PFSK-1 (cell line): ENCODE data around the gene ADARB1.

ENCODE experiments used
- FOXP2 ChIP-seq: optimal IDR thresholded peaks from 2 replicates; pipeline ENCODE3; 2011; ENCODE audit warnings: borderline replicate concordance, control low read depth, inconsistent platforms; ENCODE audit not compliant: insufficient read depth; ENCODE audit errors: extremely low read length, extremely low read depth
- POLR2AphosphoS5 ChIP-seq: IDR thresholded peaks from 2 replicates; pipeline ENCODE4 v1.6.1; 2012; ENCODE audit warnings: low read depth, mild to moderate bottlenecking, control low read depth, low read length, moderate library complexity
- SIN3A ChIP-seq: IDR thresholded peaks from 2 replicates; pipeline ENCODE4 v1.6.1; 2012; ENCODE audit warnings: mild to moderate bottlenecking, low read length, moderate library complexity, borderline replicate concordance; ENCODE audit not compliant: insufficient read depth
- TAF1 ChIP-seq: IDR thresholded peaks from 2 replicates; pipeline ENCODE4 v1.6.1; 2012; ENCODE audit warnings: low read length, control low read depth, borderline replicate concordance; ENCODE audit not compliant: insufficient read depth
- TF ChIP-seq, protein P1 (sequence below), 2 experiments: IDR thresholded peaks; 2 replicates each; pipeline versions ENCODE4 v1.6.1 to v1.8.0; 2011 to 2012; ENCODE audit warnings: low read depth in 2 of 2, low read length in 2 of 2, control low read depth in 1 of 2, inconsistent platforms in 1 of 2, mild to moderate bottlenecking in 1 of 2, moderate library complexity in 1 of 2; ENCODE audit not compliant: insufficient read depth in 1 of 2

Gene ADARB1

DNA sequence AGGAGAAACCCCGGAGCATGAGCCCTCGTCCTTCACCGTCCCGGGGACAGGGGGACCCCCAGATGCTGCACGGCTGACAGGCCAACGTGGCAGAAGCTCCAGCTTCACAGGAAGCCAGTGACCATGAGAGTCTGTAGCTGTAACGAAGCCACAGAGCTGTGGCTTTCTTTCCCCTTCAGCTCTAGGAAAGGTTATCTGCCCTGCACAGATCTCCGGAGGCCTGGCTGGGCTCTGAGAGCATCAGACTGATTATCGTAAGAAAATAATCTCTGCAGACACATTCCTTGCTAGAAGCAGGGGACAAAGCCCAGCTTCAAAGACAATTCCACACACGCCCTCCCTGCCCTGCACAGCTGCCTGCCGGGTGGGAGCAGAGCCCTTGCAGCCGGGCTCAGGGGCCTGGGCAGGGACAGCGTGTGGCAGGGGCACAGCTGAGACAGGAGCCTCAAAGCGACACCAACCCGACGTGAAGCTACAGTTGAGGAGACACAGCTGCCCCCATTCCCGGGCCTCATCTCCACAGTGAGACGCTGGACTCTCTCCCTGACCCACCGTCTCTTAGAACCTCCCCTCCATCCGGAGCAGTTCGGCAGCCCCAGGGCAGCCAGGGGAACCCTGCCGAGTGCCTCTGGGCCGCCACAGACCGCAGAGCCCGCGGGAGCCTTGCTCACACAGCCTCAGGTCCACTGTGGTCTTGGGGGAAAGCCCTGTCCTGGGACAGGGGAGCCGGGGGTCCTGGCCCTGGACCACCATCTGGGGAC, 182.7 kb downstream of the ADARB1 start:
- TF ChIP-seq, protein P1, sequence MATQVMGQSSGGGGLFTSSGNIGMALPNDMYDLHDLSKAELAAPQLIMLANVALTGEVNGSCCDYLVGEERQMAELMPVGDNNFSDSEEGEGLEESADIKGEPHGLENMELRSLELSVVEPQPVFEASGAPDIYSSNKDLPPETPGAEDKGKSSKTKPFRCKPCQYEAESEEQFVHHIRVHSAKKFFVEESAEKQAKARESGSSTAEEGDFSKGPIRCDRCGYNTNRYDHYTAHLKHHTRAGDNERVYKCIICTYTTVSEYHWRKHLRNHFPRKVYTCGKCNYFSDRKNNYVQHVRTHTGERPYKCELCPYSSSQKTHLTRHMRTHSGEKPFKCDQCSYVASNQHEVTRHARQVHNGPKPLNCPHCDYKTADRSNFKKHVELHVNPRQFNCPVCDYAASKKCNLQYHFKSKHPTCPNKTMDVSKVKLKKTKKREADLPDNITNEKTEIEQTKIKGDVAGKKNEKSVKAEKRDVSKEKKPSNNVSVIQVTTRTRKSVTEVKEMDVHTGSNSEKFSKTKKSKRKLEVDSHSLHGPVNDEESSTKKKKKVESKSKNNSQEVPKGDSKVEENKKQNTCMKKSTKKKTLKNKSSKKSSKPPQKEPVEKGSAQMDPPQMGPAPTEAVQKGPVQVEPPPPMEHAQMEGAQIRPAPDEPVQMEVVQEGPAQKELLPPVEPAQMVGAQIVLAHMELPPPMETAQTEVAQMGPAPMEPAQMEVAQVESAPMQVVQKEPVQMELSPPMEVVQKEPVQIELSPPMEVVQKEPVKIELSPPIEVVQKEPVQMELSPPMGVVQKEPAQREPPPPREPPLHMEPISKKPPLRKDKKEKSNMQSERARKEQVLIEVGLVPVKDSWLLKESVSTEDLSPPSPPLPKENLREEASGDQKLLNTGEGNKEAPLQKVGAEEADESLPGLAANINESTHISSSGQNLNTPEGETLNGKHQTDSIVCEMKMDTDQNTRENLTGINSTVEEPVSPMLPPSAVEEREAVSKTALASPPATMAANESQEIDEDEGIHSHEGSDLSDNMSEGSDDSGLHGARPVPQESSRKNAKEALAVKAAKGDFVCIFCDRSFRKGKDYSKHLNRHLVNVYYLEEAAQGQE (IDR thresholded peaks at IDR 0.05; ENCODE audit: insufficient read depth in 1 of 2, low read depth in 2 of 2, low read length in 2 of 2) = no peak
- no peak for TF ChIP-seq POLR2AphosphoS5
- no peak for TF ChIP-seq FOXP2
- TF ChIP-seq SIN3A = no peak
- TF ChIP-seq TAF1 = no peak

DNA sequence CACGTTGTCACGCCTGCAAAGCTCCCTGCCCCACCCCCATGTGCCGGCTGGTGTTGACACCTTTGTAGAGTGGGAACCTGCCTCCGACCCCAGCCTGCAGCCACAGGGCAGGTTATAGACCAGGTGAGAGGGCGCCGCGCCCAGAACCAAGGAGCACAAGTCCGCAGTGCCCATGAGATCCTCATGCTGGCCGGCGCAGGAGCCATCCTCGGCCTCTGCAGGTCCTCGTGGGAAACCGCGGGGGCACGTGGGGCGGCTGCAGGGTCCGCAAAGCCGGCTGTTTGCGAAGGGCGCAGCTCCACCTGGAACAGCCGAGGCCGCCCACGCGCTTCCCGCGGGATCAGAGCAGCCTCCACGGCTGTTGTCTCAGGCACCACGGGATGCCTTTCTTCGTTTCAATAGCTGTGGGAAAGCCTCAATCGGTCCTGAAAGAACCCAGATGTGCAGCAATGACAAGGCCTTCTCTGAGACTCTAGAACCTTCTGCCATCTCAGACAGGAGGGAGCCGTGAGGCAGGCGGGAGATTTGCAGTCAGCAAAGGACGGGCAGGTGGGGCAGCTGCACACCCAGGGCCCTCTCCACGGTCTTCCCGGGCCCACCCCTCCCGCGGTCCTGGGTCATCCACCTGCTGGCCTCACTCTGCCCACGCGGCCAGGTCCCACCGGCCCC, 183.4 kb downstream of the ADARB1 start:
- TF ChIP-seq TAF1 = no peak

DNA sequence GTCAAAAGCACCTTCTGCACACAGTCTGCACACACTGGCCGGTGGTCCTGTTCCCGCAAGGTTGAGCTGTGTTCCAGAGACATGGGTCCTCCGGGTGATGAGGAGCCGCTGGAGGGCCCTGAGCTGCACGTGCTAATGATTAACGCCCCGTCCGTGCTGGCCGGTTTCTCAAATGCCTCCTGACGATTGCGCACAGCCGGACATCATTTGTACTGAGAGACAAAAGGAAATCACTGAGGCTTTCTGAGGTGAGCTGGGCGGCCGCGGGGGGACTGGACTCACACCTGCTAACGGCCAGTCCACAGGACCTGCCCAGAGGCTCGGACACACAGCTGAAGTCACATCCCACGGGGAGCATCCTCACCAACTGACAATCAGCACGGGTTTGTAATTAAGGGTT, 184.1 kb downstream of the ADARB1 start:
- TF ChIP-seq FOXP2 = no peak
- TF ChIP-seq, protein P1 (IDR thresholded peaks at IDR 0.05; ENCODE audit: insufficient read depth in 1 of 2, low read depth in 2 of 2, low read length in 2 of 2) = no peak
- no peak for TF ChIP-seq SIN3A
- no peak for TF ChIP-seq TAF1
- no peak for TF ChIP-seq POLR2AphosphoS5

DNA sequence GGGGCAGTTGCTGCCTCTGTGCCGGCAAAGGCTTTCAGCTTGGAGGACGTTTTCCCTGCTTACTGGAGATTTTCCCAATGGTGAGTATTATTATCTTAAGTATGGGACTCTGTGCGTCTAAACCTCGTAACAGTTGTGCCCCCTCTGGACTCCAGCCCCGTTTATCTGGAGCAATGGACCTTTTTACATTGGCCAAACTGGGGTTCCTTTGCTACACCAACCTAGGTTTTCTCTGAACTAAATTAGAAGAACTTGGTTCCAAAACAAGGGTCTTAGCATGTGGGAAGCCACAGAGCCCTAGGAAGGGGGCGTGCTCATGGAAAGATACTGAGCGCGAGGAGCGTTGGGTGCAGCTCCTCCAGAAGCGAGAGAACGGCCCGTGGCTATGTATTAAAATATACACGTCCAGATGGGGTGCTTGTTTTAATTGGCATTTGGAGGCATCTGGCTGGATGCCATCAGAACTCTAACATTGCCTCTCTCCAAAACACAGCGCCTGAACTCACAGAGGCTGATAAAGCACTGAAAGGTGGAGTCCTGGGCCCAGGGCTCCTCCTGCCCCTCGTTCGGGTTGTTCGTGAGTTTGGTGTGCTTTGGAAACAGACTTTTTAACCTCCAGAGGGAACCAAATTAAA, 184.9 kb downstream of the ADARB1 start:
- TF ChIP-seq FOXP2 = no peak
- TF ChIP-seq TAF1 = no peak
- no peak for TF ChIP-seq SIN3A
- TF ChIP-seq, protein P1 (IDR thresholded peaks at IDR 0.05; ENCODE audit: insufficient read depth in 1 of 2, low read depth in 2 of 2, low read length in 2 of 2) = no peak
- no peak for TF ChIP-seq POLR2AphosphoS5

DNA sequence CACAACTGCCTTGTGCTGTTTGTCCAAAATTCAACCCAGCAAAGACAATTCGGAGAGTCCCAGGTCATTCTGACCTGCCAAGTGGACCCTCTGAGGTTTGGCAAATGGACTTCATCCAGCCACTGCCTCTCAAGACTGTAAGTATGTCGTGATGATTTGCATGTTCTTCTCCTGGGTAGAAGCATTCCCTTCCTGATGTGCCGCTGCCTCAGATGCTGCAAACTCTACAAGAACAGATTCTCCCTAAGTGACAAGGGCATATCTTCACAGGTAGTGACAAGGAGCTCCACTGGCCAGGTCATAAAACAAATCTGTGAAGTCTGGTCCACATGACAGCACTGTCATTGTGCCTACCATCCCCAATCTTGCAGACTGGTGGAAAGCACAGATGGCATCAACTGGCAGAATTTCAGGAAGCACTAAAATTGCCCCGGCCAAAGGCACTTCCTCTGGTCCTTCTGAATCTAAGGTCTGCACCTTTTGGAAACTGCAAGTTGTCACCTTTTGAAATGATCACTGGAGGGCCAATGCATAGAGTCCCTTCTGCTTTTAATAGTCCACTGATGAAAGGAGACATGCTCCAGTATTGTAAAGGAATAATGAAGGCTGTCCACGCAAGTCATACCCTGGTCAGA, 185.9 kb downstream of the ADARB1 start:
- TF ChIP-seq TAF1 (no peak), POLR2AphosphoS5 (no peak), SIN3A (no peak), FOXP2 (no peak)
- TF ChIP-seq, protein P1 (IDR thresholded peaks at IDR 0.05; ENCODE audit: insufficient read depth in 1 of 2, low read depth in 2 of 2, low read length in 2 of 2) = no peak
